GM12874 (cell line): ENCODE data around the gene FAM89B.

Source experiments
- TF ChIP-seq, protein P1 (sequence below): IDR thresholded peaks from 2 replicates; pipeline ENCODE4 v1.5.1; 2011; ENCODE audit warnings: low read depth, mild to moderate bottlenecking, control low read depth, low read length, moderate library complexity; ENCODE audit not compliant: insufficient read depth

Gene FAM89B

DNA sequence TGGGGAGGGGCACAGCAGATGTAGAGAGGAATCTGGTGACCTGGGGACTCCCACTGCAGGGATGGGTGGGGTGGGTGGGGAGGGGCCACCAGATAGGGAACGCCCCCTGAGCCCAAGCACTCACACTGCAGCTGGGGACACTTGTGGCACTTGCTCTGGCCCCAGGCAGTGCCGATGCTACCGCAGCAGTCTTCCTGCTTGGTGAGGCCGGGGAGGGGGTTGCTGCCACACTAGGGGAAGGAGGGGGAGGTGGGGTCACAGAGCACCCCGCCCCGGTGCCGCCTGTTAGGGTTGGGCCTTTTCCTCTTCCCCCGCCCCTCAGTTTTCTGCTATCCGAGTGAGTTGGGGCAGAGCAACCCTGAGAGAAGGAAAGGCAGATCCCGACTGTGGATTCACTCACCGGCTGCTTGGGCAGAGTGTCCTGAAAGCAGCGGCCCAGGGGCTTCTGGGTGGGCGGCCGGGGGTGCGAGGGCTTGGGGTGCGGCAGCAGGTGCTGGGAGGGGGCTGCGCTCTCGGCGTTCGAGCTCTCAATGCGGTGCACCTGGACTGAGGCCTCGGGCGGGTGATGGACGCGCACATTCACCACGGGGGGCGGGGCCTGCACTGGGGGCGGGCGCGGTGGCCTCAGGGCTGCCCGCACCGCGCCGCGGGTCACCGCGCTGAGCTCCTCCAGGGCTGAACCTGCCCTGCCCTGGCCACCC, 18.9 kb upstream of the FAM89B start:
- TF ChIP-seq, protein P1, sequence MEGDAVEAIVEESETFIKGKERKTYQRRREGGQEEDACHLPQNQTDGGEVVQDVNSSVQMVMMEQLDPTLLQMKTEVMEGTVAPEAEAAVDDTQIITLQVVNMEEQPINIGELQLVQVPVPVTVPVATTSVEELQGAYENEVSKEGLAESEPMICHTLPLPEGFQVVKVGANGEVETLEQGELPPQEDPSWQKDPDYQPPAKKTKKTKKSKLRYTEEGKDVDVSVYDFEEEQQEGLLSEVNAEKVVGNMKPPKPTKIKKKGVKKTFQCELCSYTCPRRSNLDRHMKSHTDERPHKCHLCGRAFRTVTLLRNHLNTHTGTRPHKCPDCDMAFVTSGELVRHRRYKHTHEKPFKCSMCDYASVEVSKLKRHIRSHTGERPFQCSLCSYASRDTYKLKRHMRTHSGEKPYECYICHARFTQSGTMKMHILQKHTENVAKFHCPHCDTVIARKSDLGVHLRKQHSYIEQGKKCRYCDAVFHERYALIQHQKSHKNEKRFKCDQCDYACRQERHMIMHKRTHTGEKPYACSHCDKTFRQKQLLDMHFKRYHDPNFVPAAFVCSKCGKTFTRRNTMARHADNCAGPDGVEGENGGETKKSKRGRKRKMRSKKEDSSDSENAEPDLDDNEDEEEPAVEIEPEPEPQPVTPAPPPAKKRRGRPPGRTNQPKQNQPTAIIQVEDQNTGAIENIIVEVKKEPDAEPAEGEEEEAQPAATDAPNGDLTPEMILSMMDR, result no peak

DNA sequence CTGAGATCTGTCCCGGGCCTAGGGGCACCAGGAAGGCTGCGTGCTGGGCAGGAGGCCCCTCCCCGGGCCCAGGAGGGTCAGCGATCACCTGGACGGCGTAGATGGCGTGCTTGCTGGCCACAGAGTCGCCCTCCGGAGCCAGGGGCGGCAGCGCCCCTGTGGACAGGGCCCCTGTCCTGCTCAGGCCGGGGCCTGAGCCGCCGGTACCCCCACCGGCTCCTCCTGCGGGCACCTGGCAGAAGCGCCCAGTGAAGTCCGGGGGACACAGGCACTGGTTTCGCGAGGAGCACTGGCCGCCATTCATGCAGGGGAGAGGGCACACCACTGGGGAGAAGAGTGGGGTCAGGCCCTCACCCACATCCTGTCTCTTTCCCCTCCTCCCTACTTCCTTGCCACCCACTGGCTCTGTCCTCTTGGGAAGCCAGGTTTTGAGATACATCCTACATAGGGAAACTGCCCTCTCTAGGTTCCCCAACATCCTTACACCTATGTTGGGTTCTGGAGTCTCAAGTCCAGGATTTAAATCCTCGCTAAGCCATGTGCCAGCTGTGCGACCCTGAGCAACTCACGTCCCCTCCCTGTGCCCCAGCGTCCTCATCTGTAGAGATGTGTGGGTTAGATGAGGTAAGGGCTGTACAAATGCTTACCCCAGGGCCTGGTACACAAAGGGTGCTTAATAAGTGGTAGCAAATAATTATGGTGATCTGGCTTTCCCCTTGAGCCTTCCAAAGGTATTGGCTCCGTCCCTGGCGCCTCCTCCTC, 18.1 kb upstream of the FAM89B start:
- TF ChIP-seq, protein P1, result no peak

DNA sequence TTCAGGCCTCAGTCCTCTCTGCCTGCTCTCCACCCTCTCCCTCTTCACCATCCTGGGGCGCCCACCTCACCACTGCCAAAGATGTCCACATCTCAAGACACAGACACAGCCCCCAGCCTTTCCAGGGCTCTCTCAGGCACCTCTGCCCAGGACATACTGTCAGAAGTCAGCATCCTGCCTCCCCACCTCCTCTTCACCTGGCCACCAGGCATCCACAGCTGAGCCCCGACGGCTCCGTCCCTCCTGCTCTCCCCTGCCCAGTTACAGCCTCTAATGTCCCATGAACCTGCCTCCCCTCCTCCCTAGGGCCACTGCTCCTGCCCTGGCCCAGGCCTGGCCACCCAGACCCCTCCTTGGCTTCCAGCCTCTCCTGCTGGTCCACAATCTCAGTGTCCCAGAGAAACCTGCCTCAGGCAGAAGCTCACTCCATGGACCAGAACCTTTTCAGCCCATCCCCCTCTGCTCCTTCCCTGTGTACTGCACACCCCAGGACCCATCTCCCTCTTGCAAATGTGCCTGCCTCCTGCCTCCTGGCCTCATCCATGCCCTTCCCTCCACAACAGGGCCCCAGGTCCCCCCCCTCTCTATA, 17.4 kb upstream of the FAM89B start:
- TF ChIP-seq, protein P1, result no peak

DNA sequence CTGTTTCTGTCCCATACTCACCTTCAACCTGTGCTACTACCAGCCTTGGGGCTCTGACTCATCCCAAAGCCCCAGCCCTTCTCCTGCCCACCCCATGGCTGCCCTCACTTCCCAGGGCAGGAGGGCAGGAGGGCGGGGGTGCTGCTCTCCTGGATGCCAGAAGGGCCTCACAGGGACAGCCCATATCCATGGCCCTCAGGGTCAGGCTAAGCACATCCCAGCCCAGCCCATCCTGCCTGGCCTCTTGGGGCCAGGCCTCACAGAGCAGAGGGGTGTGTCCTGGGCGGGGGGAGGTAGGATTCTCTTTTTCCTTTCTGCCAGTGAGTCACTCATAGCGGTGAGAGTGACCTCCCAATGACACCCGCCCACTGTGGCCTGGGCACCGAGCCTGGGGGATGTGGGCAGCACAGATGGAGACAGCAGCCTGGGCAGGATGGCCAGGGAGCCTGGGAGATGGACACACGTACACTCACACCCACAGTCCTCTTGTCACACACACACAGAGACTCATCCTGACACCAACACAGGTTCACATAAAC, 16.6 kb upstream of the FAM89B start:
- TF ChIP-seq, protein P1, result no peak

DNA sequence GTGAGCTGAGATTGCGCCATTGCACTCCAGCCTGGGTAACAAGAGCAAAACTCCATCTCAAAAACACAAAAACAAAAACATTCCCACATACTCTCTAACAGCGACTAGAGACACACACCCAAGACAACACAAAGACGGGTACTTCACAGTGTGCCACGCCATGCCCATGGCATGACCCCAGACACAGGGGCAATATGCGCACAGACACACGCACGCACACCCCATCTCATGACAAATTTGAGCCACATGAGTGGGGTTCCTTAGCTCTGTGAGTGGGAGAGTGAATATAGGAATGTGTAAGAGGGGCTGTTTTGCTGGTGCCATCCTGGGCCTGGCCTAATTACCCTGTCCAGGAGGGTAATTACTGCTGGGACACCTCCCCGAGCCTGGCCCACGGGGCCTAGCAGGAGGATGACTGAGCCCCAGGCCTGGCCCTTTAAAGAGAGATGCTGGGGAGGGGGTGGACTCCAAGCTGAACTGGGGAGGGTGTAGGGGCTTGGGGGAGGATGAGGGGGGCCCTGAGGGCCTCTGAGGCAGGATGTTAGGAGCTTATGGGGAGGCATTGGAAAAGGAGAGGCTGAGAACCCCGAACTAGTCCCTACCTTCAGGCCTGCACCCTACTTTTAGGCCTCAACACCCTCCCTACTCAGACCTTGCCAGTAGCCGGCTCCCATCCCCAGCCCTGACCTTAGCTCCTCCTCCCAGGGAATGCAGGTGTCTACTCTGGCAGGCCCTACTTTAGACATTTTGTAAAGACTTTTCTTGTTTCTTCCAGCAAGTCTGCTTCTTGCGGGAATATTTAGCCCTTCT, 15.7 kb upstream of the FAM89B start:
- TF ChIP-seq, protein P1, result no peak

DNA sequence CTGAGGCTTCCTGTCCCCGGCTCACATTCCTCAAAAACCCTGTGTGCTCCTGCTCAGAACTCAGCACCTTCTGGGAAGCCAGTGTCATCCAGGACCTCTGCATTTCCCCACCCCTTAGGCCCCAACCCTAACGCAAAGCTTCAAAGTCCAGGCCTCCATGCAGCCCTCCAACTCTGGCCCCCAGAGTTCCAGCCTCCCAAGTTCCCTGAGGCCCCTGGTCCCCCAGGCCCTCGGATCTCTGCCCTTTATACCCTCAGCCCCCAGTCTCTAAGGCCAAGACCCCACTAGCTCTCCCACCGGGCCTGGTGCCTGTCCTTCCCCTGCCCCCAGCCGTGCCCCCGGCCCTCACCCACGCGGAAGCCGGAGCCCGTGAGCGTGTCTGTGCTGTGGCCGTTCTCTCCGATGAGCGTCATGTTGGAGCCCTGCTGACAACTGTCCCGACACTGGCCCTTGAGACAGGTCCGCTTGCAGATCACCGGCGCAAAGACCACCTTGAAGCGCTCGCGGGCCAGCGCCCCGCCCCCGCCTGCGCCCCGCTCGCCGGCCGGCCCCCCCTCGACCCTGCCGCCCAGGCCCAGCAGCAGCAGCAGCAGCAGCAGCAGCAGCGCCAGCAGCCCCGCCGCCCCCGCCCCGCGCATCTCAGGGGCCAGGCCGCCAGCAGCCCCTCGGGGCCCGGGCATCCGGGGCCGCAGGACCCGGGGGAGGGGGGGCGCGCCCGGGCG, 14.9 kb upstream of the FAM89B start:
- TF ChIP-seq, protein P1, result no peak
